GM21381 (cell line): ENCODE measurements around the gene ASAP3.

ENCODE experiments used
- ATAC-seq: cut with Tn5 transposase; IDR thresholded peaks from one replicate; pipeline ENCODE4 v1.9.1; 2021; ENCODE audit warnings: mild to moderate bottlenecking, moderate library complexity; ENCODE audit not compliant: unreplicated experiment

The ASAP3 gene

GRCh38 chr1:23451441-23451840 lies 32.5 kb downstream of the ASAP3 start:
- ATAC-seq = no peak

GRCh38 chr1:23450894-23451293 lies 33.1 kb downstream of the ASAP3 start:
- ATAC-seq = no peak

GRCh38 chr1:23449958-23450357 lies 34.0 kb downstream of the ASAP3 start:
- no peak for ATAC-seq

GRCh38 chr1:23449306-23449705 lies 34.7 kb downstream of the ASAP3 start:
- no peak for ATAC-seq

- no peak for ATAC-seq
These were observed 35.1 kb downstream of the ASAP3 start for GRCh38 chr1:23448846-23449245.

- ATAC-seq = no peak
These were observed 37.2 kb downstream of the ASAP3 start for GRCh38 chr1:23446661-23447310.

- no peak for ATAC-seq
These were observed 39.2 kb downstream of the ASAP3 start for GRCh38 chr1:23444596-23445390.

- ATAC-seq = no peak
These were observed 39.9 kb downstream of the ASAP3 start for GRCh38 chr1:23444104-23444533.

GRCh38 chr1:23442751-23443150 lies 41.2 kb downstream of the ASAP3 start:
- ATAC-seq = no peak

GRCh38 chr1:23441446-23442148 lies 42.4 kb downstream of the ASAP3 start:
- no peak for ATAC-seq

- no peak for ATAC-seq
These were observed 45.4 kb downstream of the ASAP3 start for GRCh38 chr1:23438545-23438944.

GRCh38 chr1:23437355-23437664 lies 46.7 kb downstream of the ASAP3 start:
- no peak for ATAC-seq

GRCh38 chr1:23436520-23437354 lies 47.2 kb downstream of the ASAP3 start:
- no peak for ATAC-seq

GRCh38 chr1:23434260-23434775 lies 49.7 kb downstream of the ASAP3 start:
- no peak for ATAC-seq

- ATAC-seq = no peak
These were observed 50.9 kb downstream of the ASAP3 start for GRCh38 chr1:23433122-23433521.

- no peak for ATAC-seq
These were observed 52.5 kb downstream of the ASAP3 start for GRCh38 chr1:23431431-23431830.

GRCh38 chr1:23430803-23431202 lies 53.2 kb downstream of the ASAP3 start:
- ATAC-seq = no peak

GRCh38 chr1:23428136-23428905 lies 55.7 kb downstream of the ASAP3 start:
- no peak for ATAC-seq

GRCh38 chr1:23427550-23427949 lies 56.4 kb downstream of the ASAP3 start:
- ATAC-seq = no peak

GRCh38 chr1:23426828-23427227 lies 57.2 kb downstream of the ASAP3 start:
- ATAC-seq = no peak
